HG03045 (cell line): ENCODE measurements around the gene STK10.
"Not testable (repeated sequence)": the region's sequence is repeated elsewhere in the genome, so short reads cannot be mapped to it uniquely, and the experiment has no call there.

ENCODE experiments used
- ATAC-seq: cut with Tn5 transposase; IDR thresholded peaks from one replicate; pipeline ENCODE4 v1.9.1; 2021; ENCODE audit warnings: mild to moderate bottlenecking, moderate library complexity; ENCODE audit not compliant: unreplicated experiment

Gene STK10

GRCh38 chr5:172188033-172188892 lies at the start of gene STK10:
TSS of gene STK10 (minus strand) at chr5:172188224. CDS start at chr5:172188042, 182 bp downstream.
- peak; percentile 68 for ATAC-seq

DNA sequence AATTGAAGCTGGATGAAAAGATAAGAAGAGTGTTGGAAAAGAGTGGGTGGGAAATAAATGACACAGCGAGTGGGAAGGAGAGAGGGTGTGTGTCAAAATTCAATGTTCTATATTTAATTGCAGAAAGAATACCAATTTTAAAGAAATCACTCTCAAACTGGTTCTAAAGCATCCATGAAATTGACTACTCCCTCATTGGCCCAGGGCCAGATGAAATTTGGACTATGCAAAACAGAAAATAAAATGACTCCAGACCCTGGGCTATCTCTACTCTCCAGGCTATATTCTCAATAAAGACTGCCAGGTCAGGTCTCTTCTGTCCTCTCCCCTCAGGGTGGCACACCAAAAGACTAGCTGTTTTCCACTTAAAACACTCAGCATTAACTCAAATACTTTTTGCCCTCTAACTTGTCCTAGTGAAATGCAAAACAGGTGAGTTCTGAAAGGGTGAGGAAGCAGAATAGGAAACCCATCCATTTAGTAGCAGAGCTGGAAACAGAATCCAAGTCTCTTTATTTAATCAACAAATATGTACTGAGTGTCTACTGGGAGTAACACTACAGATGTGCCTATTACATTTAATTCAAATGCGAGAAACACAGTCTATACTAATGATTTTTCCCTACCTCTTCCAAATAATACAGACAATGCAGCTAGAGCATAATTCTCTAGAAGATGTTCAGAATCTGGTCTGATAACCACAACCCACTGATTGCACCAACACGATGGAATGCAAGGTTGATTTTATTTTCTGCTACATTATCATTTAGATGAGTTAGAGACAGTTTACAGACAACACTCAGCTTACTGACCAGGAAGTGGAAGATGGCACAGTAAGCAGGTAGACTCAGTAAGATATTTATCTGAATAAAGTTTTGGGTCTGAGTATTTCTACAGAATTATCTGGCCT lies 48.1 kb upstream of the STK10 start:
- no peak for ATAC-seq

DNA sequence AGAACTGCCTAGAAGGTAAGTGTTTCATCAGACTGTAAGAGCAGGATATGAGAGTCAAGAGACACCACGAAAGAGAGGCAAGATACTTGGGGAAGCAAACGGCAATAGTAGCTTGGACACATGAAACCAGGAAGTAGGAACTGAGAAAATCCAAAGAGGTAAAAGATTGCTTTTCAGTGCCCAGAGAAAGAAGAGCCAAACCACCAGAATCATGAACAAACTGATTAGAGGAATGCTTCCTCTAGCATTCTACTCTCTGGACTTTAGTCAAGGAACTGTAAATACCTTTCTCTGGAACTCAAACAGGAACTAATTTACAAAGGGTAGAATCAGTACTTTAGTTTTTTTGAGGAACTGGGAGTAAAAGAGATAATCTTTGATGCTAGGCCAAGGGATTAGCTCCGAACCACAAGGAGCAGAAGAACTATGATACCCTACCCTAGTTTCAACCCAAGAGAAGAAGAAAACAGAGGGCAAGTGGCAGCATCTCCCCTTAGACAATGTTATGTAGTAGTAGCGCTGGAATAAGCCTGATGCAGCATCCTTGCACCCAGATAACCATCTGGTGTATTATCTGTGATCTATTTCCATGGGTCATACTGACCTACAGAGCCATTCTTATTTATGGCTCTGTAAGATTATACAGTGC lies 47.2 kb upstream of the STK10 start:
- peak; percentile 44 for ATAC-seq

DNA sequence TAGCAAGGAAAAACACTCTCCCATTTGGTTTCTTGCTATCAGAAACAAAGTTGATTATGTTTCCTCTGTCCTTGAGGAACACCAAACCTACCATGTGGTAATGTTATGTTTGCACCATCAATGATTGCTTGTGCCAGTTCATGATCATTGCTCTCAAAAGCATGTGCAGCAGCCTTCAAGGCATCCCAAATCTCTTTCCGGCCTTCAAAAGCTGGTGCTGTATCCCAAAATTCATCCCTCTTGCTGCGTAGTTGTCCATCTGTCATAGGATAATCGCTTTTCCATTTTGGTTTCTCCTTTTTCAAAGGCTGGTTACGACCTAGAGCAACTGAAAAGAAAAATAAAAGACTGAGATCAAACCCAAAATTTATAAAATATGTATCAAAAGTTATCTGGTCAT lies 46.0 kb upstream of the STK10 start:
- ATAC-seq: no peak

GRCh38 chr5:172229904-172230303 lies 41.9 kb upstream of the STK10 start:
- no peak for ATAC-seq

DNA sequence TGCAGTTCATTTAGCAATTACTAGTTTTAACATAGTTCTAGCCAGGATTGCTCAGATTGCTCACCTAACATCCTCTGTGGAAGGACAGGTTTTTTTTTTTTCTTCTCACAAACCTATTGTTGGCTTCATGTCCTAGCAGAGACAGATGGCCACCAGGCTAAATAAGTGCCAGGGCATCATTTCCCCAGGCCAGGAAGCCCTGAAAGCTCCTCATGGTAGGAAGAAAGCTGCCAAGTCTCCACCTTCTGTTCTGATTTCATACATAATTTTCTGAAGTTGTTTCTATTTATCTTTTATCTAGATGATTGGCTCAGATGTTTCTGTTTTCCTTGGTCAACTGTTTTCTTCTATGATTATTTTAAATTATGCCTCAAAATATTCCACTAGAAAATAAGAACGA lies 37.0 kb upstream of the STK10 start:
- no peak for ATAC-seq

GRCh38 chr5:172223901-172224873 lies 36.2 kb upstream of the STK10 start:
- ATAC-seq: peak; percentile 78

DNA sequence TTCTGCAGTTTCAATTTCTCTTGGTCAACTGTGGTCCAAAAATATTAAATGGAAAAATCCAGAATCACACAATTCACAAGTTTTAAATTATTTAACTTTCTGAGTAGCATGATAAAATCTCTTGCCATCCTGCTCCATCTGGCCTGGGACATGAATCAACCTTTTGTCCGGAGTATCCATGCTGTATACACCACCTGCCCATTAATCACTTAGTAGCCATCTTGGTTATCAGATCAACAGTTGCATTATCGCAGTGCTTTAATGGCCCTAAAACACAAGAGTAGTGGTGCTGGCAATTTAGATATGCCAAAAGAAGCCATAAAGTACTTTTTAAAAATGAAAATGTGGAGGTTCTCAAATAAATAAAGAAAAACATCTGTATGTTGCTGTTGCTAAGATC lies 31.3 kb upstream of the STK10 start:
- ATAC-seq: no peak

GRCh38 chr5:172216345-172216744 lies 28.3 kb upstream of the STK10 start:
- no peak for ATAC-seq

- ATAC-seq: no peak
Measured at GRCh38 chr5:172213126-172213525, 25.1 kb upstream of the STK10 start.

DNA sequence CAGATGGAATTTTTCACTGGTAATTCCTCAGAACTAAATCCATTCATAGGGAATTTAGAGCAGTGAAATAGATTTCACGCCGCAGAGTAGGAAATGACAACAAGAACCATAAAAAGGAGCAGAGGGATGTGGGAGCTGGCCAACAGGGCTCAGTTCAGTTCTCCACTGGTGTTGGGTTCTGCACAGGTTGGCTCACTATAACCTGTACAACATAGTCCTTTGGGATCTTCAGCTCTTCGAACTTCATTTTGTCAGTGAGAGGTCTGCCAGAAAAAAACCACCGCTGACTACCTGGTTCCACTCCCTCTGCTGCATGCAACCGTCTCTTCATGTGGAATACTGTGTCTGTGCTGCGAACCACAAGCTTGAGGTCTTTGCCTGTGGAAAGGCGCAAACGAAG lies 23.7 kb upstream of the STK10 start:
- ATAC-seq: no peak

DNA sequence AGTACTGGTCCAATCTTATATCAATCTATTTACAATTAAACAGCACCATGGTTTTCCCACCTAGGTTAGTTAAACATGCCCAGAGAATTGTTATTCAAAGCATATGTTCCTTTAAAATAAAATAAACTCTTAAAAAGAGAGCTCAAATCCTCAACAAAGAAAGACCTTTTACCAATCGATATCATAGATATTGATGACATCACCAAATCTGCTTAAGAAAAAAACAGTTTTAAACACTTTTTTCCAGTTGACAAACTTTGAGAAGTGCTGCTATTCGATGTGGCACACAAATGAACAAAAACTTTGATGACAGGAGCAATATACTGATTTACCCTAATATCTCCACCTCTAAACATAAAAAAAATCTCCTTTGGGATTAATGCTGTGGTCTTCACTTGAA lies 21.7 kb upstream of the STK10 start:
- ATAC-seq: no peak

DNA sequence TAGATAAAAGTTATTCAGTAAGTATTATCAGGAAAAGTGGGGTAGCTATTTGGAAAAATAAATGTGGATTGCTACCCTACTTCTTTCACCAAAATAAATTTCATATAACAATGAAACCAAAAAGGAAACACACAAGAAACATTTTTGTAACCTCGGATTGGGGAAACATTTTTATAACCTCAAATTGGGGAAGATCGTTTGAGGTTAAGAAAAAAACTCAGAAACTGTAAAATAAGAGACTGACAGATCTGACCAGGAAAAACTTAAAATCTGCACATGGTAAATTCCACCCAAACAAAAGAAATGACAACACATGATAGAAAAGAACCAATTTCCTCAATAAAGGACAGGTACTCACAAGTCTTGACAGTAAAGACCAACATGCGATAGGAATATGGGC lies 19.5 kb upstream of the STK10 start:
- no peak for ATAC-seq

DNA sequence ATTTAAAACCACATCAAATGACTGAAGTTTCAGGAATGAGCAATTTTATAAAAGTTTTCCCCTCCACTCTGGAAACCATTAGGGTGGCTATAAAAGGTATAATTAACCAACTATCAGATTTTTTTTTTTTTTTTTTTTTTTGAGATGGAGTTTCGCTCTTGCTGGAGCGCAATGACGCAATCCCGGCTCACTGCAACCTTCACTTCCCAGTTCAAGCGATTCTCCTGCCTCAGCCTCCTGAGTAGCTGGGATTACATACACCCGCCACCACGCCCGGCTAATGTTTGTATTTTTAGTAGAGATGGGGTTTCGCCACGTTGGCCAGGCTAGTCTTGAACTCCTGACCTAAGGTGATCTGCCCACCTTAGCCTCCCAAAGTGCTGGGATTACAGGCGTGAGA lies 18.0 kb upstream of the STK10 start:
- ATAC-seq: not testable (repeated sequence)

DNA sequence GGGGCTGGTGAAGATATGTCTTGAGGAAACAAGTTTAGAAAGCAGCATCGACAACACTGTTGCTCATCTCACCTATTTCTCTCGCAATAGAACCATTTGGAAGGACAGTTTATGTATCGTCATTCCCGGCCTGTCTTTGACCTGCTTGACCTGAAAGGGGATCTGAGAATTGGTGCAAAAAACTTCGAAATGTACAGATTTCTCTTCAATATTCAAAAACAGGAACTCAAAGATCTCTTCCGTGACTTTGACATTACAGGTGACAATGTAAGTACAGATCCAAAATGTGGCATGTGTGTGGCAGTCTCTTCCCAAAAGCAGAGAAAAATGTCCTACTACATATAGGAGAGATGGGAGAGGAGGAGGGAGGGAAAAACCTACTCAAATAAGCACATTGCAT lies 12.5 kb upstream of the STK10 start:
- ATAC-seq: no peak

GRCh38 chr5:172199446-172199845 lies 11.4 kb upstream of the STK10 start:
- ATAC-seq: no peak

GRCh38 chr5:172197775-172198174 lies 9.8 kb upstream of the STK10 start:
- ATAC-seq: not testable (repeated sequence)

DNA sequence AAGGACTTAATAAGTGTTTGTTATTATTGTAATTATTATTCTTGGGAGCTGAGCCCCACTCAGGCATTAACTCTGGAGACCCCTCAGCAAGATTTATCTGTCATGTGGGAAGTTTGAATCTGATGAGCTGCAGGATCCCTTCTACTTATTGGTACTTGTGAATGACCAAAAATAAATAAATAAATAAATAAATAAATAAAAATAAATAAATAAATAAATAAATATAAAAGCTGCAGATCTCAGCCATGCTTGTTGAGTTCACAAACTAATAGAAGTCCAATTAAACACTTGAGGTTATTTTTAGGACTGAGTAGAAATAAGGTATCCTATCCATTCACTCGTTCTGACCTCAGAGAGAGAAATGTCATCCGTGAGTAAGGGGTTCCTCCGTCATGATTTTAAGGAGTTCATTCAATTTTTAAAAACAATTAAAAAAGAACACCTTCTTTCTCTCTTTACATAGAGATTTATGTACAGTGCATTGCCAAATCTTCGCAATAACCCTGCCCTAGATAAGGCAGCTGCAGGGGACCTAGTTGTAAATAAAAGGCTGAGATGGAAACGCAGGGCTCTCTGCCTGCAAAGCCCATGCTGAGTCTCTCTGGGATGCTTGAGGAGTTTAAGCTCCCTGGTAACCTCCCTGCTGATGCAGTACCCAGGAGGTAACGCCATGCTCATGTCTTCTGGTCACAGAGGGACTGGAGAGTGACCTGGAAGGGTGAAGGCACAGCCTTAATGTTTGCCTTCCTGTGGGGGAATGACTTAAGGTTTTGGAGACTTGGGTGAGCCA lies 7.2 kb upstream of the STK10 start:
- no peak for ATAC-seq

DNA sequence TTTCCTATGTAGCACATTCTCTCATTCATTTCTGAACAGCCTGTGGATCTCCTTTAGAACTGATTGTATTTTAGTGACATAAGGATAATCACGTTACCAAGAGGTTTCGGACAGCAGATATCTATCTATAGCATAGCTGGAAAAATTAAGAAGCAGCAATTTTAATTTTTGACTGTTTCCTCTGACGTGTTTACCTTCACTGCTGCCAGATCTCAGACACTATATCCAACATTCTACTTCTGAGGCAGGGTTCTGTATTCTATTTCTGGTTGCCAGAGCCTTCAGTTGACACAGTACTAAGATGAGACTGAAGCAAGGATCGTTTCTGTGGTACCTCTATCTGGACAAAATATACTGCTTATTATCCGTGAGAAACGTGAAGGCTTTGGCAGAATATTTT lies 5.8 kb upstream of the STK10 start, which contains the start of gene EFCAB9:
Gene EFCAB9, plus strand, starts transcription at position 301 of the 400 bp plus-strand sequence. Its CDS starts 1 bp downstream, at position 302.
- ATAC-seq: no peak
